Adipose tissue (tissue), 3 donors: Measurements from ENCODE around the gene SEMA3B. TPM values are rescaled to one million over a fixed set of nuclear protein-coding genes. Genes with fewer than 3 reads are reported as not detected.
"Not testable (repeated sequence)": the region's sequence is repeated elsewhere in the genome, so short reads cannot be mapped to it uniquely, and the experiment has no call there.

Experiments
- H3K27ac ChIP-seq: one replicate; pipeline ENCODE4 v1.5.1; 2013; ENCODE audit warnings: low read depth, low read length
- WGBS, 3 donors: extraction: QIAGEN DNeasy Blood & Tissue Kit; methylation state at CpG; one replicate each; pipeline ENCODE4 v1.1.7; 2013; 5-methylcytosine and 5-hydroxymethylcytosine counted together
- polyA plus RNA-seq, 3 donors: library from polyadenylated mRNA; stranded (reverse); fragments of 200-250 nt; gene quantifications; one replicate each; pipeline ENCODE4 v1.2.3, GENCODE V29; 2013
- donor health status: healthy with polysubstance abuse.
- donor health status: Bipolar disorder and iron deficiency.
- donor health status: healthy.

Gene SEMA3B
- polyA plus RNA-seq, 3 donors, result 17.9 to 29.2 (median 21.1) TPM

DNA sequence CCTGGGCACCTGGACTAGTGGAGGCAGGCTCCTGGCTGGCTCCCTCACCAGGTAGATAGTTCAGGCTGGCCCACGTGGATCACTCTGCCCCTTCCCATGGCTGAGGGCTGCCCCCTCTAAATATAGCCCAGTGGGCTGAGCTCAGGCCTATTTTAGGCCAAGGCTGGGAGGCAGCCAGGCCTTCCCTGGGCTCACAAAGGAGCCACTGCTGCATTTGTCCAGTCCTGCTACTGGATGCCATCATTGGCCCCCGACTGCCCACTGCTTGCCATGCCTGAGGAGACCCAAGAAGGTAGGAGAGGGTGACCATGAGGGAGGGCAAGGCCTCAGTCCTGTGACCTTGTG, 9.9 kb downstream of the SEMA3B start, which contains the start of gene LSMEM2:
TSS of gene LSMEM2 (plus strand) at position 208 of the 345 bp plus-strand sequence. CDS start at position 235, 27 bp downstream.
- no peak within 1 kb of the TSS for H3K27ac ChIP-seq

DNA sequence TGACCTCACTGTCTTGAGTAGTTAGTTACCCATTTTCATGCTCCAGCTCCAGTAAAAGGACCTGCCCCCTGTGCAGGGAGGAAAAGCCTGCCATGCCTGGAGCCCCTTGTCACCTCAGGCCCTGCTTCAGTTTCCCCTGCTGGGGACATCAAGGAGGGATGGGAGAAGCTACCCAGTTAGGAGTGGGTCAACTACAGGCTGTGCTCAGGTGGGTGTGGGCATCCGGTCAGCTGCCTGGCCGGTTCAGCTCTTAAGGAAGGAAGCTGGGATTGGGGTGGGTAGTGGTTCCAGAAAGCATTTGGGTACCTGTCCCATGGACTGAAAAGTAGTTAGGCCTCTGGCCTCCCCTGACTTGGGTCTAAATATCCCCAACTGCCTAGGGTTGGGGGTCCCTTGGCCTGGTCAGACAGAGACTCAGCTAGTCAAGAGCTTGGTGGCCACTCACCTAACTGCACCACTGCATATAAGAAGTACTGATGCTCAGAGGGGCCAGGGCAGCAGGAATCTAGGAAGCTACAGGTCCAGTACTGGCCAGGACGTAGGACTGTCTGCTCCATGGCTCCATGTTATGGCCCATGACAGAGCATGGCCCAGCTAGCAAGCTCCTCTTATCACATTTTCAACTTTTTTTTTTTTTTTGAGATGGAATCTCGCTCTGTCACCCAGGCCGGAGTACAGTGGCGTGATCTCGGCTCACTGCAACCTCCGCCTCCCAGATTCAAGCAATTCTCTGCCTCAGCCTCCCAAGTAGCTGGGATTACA, 10.5 kb downstream of the SEMA3B start:
- H3K27ac ChIP-seq, result no peak overlapping the region
- 83 to 94% (median 90%) methylated on average over 8 of the region's 8 CpGs for WGBS, 3 donors

More for the DNA sequence above, 9.9 kb downstream of the SEMA3B start, which contains the start of gene LSMEM2:
- WGBS, 3 donors, result 49 to 63% (median 53%) methylated on average over 2 of the region's 2 CpGs

DNA sequence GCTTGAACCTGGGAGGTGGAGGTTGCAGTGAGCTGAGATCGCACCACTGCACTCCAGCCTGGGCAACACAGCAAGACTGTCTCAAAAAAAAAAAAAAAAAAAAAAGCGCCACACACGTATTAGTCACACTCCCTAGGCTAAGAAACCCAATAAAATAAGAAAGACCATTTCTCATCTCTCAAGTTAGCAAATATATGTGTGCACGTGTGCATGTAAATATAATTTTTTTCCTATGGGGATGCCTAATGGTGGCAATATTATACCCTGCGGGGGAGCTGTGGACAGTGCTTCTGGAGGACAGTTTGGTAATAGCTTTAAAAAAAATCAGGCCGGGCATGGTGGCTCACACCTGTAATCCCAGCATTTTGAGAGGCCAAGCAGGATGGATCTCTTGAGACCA, 15.2 kb downstream of the SEMA3B start:
- 85 to 91% (median 88%) methylated on average over 5 to 6 of the region's 6 CpGs for WGBS, 3 donors
- H3K27ac ChIP-seq, result not testable (repeated sequence)

DNA sequence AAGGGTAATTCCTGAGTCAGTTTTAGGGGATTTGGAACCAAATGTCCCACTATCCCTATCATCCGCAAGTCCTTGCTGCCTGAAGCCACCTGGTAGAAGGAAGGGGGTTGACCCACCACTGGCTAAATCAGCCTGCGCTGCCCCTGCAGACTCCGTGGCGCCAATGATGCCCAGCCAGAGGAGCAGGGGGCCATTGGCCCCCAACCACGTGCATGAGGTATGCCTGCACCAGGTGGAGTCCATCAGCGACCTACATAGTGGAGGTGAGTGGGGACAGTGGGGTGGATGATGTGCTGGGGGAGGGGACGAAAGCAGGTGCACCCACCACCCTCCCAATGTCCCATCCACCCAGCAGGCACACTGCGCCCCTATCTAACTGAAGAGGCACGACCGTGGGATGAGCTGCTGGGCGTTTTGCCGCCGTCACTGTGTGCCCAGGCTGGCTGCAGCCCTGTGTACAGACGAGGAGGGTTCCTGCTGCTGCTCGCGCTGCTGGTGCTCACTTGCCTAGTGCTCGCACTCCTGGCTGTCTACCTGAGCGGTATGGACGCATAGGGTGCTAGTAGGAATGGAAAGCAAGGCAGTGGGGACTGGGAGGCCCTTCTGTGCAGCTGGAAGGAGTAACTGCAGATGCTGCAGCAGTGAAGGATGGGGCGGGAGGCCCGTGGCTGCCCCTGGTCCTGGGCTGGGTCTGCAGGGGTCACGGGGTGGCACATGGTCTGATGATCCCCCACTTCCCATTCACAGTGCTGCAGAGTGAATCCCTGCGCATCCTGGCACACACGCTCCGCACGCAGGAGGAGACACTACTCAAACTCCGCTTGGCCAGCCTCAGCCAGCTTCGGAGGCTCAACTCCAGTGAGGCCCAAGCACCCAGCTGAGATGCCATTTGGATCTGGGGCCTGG, 17.6 kb downstream of the SEMA3B start:
- no peak overlapping the region for H3K27ac ChIP-seq
- 89 to 91% (median 90%) methylated on average over 28 of the region's 28 CpGs for WGBS, 3 donors

DNA sequence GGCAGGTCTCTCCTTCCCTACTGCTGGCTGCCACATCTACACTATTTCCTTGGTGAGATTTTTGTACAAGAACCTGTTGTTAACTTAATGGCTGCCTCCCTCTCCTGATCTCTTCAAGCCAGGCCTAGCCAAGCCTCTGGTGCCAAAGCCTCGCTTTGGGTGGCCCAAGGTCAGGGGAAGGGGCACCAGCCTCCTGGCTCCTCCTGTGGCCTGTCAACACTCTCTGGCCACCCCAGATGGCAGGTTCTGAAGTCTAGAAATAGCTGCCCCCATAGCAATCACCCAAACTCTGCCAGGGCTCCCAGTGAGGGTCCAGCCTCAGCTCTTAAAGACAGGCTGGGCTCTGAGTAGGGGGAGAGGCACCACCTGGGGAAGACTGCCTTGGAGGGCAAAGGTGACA, 18.3 kb downstream of the SEMA3B start:
- H3K27ac ChIP-seq, result no peak overlapping the region
- WGBS, 3 donors, result 78 to 100% (median 91%) methylated on average over 1 of the region's 1 CpG

DNA sequence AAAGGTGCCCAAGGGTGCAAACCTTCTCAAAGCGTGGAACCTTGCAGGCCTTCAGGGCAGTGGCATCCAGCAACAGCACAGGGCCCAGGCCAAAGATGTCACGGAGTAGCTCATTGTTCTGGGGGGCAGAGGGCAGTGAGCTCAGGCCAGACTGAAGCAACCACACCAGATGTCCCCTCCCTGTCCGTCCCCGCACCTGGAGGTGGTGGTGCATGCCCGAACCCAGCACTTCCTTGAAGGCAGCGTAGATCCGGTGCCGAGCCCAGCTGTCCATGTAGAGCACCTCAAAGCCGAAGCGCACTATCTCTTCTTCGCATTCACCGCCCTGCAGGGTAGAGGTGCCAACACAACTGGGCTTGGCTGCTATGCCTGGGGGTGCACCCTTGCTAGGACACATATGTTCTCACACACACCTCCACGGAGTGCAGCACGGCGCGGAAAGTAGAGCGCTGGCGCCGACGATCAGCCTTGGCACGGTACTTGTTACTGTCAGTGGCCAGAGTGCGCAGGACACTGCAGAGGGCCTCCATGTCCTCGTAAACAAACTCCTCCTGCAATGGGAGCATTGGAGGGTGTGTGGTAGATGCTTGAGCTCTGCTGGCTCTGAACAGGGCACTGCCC, 19.6 kb downstream of the SEMA3B start:
- WGBS, 3 donors, result 92 to 95% (median 94%) methylated on average over 23 of the region's 23 CpGs

DNA sequence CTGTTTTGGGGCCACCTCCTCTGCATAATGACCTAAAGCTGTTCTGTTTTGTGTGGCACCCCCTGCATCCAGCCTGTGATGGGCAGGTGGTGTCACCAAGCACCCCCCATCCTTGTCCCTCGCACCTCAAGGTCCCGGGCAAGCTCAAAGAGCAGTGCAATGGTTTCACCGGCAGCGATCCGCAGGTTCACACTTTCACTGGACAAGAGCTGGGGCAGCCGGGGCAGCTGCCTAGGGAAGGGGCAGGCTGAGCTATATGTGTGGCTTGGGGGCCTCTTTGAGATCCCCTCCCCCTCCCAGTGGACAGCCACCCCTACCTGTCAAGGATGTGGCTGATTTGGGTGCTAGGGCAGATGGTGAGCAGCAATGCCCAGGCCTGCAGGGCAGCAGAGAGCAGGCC, 20.2 kb downstream of the SEMA3B start:
- no peak overlapping the region for H3K27ac ChIP-seq
- WGBS, 3 donors, result 93 to 99% (median 94%) methylated on average over 6 of the region's 6 CpGs

More for the DNA sequence above, 19.6 kb downstream of the SEMA3B start:
- no peak overlapping the region for H3K27ac ChIP-seq

DNA sequence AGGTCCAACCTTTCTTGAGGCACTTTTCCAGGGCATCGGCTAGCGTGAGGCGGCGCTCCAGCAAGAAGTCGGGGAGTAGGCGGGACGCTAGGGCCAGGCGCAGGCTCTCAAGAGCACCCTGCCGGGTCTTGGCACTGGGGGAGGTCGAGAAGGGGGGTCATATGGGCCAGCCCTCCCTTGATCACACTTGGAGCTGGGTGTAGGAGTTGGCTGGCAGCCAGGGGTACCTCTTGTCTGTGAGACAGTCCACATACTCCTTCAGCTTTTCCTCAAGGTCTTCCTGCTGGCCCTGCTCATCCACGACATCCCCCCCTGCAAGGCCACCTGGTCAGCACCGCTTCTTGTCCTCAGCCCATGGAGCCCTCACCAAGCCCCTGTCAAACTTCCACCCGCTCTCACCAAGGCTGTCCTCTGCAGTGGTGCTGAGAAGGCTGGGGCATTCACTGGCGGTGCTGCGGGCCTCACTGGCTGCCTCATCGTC, 21.3 kb downstream of the SEMA3B start:
- no peak overlapping the region for H3K27ac ChIP-seq
- 88 to 90% (median 90%) methylated on average over 16 of the region's 16 CpGs for WGBS, 3 donors

DNA sequence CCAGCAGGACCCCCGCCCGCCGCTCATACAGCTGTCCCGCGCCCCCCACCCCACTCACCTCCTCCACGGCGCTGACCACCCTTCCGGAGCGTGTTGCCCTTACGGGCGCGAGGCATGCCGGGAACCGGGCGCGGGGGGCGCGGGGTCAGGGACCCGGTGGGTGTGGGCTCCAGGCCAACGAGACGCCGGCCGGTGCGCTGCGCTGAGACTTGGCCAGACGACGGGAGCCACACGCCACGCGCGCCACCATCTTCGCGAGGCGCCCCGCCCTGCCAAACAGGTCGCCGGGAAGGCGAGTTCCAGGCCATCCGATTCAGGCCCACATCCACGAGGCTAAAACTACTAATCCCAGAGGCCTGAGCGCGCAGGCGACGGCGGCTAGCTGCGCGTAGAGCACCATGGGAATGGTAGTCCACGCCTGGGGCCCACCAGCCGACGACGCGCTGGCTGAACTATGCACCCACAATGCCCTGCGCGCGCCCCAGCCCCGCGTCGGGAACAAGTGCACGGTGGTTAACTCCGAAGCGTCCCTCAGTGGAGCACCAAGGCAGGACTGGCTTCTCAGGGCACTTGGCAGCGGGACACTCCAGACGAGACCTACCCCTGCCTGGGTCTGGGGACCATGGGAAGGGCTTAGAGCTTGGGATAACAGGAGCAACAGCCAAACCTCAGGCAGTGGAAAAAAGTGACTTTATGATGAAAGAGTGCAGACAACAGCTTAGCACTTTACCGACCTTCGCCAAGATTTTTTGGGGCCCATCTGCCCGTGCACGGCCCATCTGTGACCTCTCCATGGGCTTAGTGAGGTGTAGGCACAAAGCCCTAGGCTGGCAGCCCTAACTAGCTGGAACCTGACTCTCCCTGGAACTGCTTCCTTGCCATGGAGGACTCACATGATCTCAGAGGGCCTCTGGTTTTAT, 23.5 kb downstream of the SEMA3B start, which contains the start of gene IFRD2:
TSS of gene IFRD2 (minus strand) at position 271 of the 920 bp plus-strand sequence. CDS start at position 116, 155 bp downstream.
- WGBS, 3 donors, result 0 to 2% (median 1%) methylated on average over 52 to 67 of the region's 67 CpGs
- H3K27ac ChIP-seq, result peak within 1 kb of the TSS; percentile 10

DNA sequence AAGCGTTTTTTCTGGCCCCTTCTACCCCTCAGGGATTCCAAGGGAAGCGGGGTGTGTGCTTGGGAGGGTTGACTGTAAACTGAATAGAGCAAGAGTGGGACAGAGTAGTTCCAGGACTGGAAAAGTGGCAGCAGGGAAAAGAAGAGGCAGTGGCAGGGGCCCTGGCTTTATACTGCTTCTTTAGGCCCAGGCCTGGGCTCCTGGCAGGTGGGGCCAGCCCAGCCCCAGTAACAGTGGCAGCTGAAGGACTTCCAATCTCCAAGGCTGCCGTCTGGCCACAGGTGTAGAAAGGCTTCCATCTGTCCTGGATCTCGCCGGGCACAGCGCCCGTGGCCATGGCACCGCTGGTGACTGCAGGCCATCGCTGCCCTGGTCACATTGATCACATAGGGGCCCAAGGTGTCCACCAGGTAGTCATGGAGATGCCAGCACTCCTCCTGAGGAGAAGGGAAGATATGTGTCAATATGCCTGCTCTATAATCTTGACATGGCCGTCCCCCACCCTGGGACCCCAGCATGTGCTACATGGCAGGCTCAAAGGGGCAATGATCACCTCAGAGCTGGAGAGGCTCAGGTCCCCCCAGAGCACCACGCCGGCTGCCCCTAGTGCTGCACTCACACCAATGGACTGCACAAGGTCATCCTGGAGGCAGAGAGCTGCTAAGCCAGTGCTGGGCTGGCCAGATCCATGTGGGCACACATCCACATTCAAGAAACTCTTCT, 24.3 kb downstream of the SEMA3B start:
- H3K27ac ChIP-seq, result no peak overlapping the region
- WGBS, 3 donors, result 47 to 83% (median 82%) methylated on average over 12 of the region's 12 CpGs

DNA sequence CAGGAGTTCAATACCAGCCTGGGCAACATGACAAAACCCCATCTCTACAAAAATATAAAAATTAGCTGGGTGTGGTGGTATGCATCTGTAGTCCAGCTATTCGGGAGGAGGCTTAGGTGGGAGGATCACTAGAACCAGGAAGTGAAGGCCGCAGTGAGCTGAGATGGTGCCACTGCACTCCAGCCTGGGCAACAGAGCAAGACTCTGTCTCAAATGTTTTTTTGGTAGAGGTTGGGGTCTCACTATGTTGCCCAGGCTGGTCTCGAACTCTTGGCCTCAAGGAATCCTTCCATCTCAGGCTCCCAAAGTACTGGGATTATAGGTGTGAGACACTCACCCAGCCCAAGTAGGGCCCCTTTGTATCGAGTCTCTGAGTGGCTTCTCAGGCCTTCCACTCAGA, 25.1 kb downstream of the SEMA3B start:
- 86 to 90% (median 87%) methylated on average over 4 of the region's 4 CpGs for WGBS, 3 donors
- no peak overlapping the region for H3K27ac ChIP-seq

DNA sequence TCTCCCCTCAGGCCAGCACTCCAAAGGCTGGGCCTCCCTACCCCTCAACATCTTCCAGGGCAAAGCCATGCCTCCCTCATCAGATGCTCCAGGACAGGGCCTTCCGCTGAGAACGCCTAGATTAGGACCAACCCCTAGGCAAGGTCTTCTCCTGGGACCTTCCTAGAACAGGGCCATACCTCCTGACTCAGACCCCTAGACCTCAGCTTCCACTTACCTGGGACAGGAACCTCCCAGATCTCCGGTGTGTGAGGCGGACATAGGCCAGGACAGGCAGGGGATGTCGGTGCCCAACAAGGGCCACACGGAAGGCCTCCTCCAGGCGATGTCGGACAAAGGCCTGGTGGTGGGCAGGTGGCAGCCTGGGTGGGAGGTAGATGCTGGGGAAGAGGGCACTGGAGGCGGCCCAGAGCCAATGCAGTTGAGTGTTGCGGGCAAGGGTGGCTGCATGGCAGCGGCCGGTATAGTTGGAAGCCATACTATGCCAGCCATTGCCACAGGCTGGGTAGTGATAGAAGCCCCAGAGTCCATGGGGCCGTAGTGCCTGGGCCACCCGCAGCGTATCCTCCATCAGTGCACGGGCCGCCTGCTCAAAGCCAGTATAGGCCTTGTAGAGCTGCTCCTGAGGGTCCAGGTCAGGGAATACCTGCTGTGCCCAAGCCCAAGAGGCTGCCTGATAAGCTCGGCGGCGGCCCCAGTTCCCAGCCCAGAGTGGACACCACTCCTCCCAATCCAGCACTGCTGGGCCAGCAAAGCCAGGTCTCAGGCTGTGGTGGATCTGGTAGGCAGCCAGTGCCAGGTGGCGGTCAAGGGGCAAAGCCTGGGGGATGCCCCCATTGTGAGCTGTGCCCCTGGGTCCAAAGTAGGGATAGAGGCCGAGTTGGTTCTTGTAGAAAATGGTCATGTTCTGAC, 25.8 kb downstream of the SEMA3B start:
- H3K27ac ChIP-seq, result no peak overlapping the region
- WGBS, 3 donors, result 92 to 93% (median 92%) methylated on average over 22 of the region's 22 CpGs

DNA sequence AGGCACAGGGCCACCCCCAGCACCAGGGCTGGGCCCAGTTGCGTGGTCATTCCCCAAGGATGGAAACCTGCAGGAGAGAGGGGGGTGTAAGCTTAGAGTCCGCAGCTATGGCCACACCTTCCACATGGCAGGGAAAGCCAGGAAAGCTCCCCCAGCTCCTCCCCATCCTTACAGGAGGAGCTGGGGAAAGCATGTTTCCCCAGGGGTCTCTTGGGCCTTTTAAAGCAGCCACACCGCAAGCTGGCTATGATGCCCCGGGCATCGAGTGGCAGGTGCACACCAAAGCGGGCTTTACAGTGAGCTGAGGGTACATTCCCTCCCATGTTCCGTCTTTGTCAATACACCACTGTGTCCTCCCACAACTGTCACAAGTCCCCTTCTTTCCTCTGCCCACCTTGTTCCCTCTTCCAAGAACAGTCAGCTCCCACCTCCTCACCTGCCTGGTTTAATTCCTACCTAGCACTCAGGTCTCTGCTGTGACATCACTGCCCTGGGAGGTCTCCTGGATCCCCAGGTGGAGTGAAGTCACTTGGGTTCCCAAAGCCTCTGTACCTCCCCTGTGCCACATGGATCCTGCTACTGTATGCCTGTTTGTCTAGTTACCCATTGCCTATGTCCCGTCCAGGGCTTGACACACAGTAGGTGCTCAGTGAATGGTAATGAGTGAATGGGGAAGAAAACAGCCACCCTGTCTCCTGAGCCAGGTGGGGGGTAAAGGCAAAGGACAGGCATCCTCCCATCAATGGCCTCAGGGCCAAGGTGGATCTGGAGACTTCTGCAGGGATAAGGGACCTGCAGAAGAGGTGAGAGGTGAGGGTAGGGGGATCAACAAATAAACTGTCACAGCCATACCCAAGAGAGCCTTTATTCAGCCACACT, 26.8 kb downstream of the SEMA3B start:
- no peak overlapping the region for H3K27ac ChIP-seq
- 77 to 88% (median 83%) methylated on average over 8 of the region's 8 CpGs for WGBS, 3 donors

DNA sequence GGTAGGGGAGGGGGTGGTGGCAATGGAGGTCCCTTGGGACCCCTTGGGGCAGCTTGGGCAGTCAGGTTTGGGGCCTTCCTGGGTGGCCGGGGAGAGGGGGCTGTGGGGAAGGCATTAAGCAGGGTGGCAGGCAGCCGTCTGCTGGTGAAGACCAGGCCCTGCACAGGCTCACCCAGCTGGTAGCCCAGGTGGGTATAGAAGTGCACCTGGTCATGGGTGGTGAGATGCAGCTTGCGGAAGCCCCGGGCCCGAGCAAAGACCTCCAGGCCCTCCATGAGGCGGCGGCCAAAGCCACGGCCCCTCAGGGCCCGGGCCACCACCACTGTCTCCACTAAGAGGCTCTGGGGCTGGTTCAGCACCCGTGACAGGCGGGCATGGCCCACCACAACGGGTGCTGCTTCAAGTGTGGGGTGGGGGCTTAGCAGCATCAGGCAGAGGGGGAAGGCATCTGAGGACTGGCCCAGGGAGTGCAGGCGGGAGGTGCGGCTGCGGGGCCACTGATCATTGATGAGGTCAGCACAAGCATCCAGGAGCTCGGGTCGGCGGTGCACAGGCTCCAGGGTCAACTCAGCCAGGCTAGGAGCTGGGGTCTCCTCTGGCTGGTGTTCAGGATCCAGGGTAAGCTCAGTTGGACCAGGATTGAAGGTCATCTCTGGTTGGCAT, 27.9 kb downstream of the SEMA3B start:
- WGBS, 3 donors, result 91 to 93% (median 92%) methylated on average over 18 of the region's 18 CpGs
- no peak overlapping the region for H3K27ac ChIP-seq

DNA sequence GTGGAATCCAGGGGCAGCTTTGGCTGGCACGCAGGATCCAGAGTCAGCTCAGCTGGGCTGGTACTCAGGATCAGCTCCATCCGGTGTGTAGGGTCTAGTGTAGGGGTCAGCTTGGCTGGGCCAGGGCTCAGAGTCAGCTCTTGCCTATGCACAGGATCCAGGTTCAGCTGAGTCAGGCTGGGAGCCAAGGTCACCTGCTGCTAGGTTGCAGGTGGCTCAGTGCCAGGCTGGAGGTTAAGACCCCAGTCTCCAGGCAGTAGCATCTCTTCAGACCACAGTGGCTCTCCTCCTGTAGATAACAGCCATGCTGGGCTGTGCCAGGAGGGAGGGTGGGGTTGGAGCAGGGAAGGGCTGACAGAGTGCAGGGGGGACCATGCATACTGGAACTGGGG, 28.4 kb downstream of the SEMA3B start:
- no peak overlapping the region for H3K27ac ChIP-seq

More for the DNA sequence above, 28.4 kb downstream of the SEMA3B start:
- WGBS, 3 donors, result 72 to 100% (median 89%) methylated on average over 2 of the region's 2 CpGs
